Measurements from ENCODE around the gene BACH1.
"Not testable (repeated sequence)": the region's sequence is repeated elsewhere in the genome, so short reads cannot be mapped to it uniquely, and the experiment has no call there.

The BACH1 gene

DNA sequence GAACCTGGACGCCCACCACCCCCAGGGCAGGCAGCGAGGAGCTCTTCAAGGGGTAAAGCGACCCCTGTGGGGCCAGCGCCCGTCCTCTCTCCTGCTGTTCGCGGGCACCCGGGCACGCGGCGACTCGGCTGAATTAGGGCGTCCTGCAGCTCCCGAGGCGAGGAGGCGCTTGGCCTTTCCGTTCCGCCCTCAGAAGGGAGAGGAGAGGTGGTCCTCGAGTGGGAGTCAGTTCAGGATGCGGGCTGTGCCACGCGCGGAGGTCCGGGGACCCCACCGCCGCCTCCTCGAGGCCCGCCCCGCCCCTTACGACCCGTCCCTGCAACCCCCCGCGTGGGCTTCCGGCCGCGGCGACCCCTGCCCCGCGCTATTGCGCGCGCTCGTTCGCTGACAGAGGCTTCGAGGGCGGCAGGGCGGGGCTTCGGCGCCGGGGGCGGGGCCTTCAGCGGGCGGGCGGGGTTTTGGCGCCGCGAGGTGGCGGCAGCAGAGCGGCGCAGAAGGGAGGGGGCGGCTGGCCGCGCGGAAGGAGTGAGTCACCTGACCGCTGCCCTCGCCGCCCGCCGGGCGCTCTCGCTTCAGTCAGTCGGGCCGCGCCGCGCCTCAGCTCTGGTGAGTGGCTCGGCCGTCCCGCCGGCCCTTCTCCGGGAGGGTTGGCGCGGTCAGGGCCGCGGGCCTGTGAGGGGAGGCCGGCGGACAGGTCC lies at the start of gene BACH1:
Gene BACH1 (plus strand): TSS at position 575 of the 698 bp plus-strand sequence. CDS start 22,359 bp downstream, outside the sequence.
- peak; percentile 77 for DNase-seq

GRCh38 chr21:29249289-29249688 lies 49.4 kb upstream of the BACH1 start:
- not testable (repeated sequence) for DNase-seq

- DNase-seq, result no peak
Observed at GRCh38 chr21:29250636-29251035, 48.1 kb upstream of the BACH1 start.

- not testable (repeated sequence) for DNase-seq
Observed at GRCh38 chr21:29253861-29254260, 44.9 kb upstream of the BACH1 start.

- no peak for DNase-seq
Observed at GRCh38 chr21:29254550-29254949, 44.2 kb upstream of the BACH1 start.

- DNase-seq, result no peak
Observed at GRCh38 chr21:29256126-29256910, 42.4 kb upstream of the BACH1 start.

- no peak for DNase-seq
Observed at GRCh38 chr21:29257701-29258100, 41.0 kb upstream of the BACH1 start.

DNA sequence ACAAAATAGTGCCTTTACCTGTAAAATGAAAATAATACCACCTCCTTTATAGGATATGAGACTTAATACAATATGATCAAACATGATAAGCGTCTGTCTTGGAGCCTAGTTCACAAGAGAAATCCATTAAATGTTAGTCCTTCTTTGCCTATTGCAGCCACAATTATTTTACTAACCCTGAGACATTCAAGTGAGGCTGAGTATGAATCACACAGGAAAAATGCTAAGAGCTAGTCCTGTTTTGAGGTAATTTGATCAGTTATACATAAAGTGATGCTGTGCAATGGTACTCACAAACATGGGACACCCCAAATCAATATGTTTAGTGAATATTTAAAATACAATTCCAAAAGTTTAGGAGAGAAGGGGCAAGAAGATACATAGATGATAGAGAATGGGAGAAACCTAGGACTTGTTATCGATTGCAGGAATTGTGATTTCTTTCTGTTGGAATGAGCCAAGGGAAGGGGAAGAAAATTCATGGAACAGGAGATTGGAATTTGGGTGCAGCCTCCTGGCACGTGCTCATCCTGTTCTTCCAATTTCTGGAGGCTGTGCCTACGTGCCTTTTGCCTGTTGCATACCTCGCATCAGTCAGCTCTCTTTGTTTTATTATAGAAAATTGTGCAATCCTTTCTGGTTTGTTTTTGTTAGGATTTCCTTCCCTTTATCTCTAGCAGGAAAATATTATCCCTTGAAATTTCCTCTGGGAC lies 39.9 kb upstream of the BACH1 start:
- DNase-seq, result no peak

DNA sequence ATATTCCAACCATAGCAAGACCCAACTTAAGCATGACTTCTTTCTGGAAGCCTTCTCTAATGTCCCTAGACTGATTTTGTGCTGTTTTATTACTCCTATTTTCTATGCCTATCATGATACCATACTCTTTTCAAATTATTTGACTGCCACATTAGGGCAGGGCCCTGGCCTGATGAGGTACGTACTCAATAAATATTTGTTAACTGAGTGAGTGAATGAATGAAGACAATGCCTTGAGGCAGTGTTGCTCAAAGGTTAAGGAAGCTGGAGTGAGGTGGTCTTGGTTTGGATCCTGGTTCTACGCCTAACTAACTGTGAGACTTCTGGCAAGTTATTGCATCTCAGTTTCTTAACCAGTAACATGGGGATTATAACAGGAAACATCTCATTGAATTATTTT lies 38.3 kb upstream of the BACH1 start:
- DNase-seq, result no peak

DNA sequence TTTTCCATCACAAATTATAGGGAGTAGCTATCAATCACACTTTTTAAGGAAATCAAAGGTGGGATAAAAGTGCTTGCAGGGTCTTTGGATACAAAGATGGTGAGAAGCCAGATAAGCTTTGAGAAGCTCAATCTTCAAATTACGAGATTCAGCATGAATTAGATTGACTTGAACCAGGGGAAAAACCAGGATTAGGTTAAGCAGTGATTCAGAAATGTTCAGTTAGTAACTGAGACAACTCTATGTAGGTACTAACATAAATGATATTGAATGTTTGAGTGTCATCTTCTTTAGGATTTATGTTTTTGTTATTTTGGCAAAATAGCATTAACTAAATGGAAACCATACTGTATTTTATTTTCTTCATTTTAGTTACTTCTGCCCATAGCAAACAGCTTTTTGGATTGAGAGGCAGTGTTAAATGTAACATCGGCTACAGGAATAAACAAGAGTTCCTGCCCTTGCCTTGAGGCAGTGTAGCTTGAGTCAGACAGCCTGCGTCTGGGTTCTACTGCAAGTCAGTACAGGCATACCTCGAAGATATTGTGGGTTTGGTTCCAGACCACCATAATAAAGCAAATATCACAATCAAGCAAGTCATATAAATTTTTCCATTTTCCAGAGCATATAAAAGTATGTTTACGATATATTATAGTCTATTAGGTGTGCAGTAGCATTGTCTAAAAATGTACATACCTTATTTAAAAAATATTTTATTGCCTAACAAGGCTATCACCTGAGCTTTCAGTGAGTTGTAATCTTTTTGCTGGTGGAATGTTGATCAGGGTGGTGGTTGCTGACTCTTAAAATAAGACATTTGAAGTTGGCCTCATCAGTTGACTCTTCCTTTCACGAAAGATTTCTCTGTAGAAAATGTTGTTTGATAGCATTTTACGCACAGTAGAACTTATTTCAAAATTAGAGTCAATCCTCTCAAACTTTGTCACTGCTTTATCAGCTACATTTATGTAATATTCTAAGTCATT lies 36.9 kb upstream of the BACH1 start:
- DNase-seq, result no peak

DNA sequence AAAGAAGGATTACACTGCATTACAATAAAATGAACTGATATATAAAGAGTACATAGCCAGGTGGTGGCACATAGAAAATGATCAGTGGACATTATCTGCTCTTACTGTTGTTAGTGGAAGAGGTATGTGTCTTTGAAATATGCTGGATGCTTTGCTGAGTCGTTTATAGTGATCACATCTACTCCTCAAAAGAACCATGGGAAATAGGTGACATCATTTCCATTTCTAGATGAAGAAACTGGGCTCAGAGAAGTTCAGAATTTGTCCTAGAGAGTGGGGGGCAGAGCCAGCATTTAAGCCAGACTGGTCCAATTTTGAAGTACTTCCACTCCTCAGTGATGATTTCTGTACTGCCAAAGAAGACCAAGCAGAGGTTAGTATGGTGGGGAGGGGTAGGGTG lies 34.0 kb upstream of the BACH1 start:
- no peak for DNase-seq

GRCh38 chr21:29265690-29266479 lies 32.8 kb upstream of the BACH1 start:
- no peak for DNase-seq

- no peak for DNase-seq
Observed at GRCh38 chr21:29267666-29268065, 31.1 kb upstream of the BACH1 start.

DNA sequence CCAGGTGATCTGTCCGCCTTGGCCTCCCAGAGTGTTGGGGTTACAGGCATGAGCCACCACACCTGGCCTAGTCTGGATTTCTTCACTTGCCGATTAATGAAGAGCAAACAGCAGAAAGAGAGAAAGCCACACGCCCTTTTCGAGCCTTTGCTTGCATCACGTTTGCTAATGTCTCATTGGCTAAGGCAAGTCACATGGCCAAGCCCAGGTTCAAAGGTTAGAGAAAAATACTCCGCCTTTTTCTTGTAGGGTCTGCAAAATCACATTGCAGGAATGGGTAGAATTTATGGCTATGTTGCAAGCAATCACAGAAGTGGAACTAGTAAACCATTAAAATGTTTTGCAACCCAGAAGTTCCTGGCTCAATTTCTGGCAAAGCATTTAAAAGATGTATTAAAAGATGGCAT lies 26.8 kb upstream of the BACH1 start:
- DNase-seq, result no peak

DNA sequence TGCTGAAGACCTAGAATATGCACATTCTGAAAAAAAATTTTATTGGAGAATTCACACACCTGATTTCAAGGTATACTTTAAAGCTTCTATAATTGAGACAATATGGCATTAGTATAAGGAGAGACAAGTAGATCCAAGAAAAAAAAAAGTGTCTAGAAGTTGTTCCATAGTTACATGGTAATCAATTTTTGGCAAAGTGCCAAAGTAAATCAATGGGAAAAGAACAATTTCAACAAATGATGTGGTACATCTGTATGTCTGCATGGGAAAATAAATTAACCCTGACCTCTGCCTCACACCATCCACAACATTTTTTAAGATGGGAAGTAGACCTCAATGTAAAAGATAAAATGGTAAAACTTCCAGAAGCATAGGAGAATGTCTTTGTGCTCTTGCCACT lies 21.3 kb upstream of the BACH1 start:
- DNase-seq, result no peak

GRCh38 chr21:29279558-29279957 lies 19.2 kb upstream of the BACH1 start:
- no peak for DNase-seq

DNA sequence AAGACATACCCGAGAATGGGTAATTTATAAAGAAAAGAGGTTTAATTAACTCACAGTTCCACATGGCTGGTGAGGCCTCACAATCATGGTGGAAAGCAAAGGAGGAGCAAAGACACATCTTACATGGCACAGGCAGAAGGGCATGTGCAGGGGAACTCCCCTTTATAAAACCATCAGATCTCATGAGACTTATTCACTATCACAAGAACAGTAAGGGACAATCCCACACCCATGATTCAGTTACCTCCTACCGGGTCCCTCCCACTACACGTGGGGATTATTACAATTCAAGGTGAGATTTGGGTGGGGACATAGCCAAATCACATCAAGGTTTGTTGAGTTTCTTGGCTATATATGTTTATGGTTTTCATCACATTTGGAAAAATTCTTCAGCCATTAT lies 16.9 kb upstream of the BACH1 start:
- not testable (repeated sequence) for DNase-seq

GRCh38 chr21:29287383-29287782 lies 11.3 kb upstream of the BACH1 start:
- no peak for DNase-seq

DNA sequence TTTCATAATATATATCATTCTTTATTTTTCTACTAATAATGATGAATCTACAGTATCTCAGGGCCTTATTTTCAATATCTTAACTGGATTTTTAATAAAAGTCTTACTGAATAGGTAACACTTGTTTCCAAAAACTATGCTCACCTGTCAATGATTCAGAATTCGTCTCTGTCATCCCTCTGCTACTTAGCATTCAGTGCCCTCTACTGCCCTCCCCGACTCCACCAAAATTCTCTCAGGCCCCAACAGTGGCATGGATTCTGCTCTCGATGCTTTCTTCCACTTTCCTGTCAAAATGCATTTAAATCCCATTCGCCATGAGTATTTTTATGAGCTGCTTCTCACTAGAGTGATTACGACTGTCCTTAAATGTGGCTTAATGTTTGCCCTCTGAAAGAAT lies 10.5 kb upstream of the BACH1 start:
- no peak for DNase-seq

GRCh38 chr21:29289317-29289716 lies 9.4 kb upstream of the BACH1 start:
- DNase-seq, result no peak

- no peak for DNase-seq
Observed at GRCh38 chr21:29290240-29290639, 8.5 kb upstream of the BACH1 start.

DNA sequence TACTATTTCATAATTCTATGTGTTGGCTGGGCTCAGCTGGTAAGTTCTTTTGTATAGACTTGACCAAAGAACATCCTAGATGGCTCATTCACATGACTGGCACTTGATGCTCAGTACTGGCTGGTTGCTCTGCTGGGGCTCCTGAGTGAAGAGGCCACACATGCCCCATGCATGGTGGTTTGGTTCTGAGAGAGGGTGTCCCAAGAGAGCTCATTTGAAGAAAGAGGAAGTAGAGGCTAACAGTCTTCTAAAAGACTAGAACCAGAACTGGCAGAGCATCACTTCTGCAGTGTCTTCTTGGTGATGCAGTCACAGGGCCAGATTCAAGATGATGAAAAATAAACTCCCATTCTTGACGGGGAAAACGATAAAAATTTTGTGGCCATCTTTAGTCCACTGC lies 5.2 kb upstream of the BACH1 start:
- DNase-seq, result no peak
